ENCODE data around the gene VSIG10L.

Gene VSIG10L

GRCh38 chr19:51337861-51338562 lies 3.9 kb downstream of the VSIG10L start:
- DNase-seq = no peak

- no peak for DNase-seq
Observed at GRCh38 chr19:51337141-51337860, 4.6 kb downstream of the VSIG10L start.

- no peak for DNase-seq
Observed at GRCh38 chr19:51333836-51334460, 8.0 kb downstream of the VSIG10L start.

- no peak for DNase-seq
Observed at GRCh38 chr19:51331716-51332115, 10.2 kb downstream of the VSIG10L start.

GRCh38 chr19:51331193-51331592 lies 10.7 kb downstream of the VSIG10L start:
- no peak for DNase-seq

GRCh38 chr19:51330366-51330765 lies 11.6 kb downstream of the VSIG10L start:
- no peak for DNase-seq

- no peak for DNase-seq
Observed at GRCh38 chr19:51329411-51329810, 12.5 kb downstream of the VSIG10L start.

- no peak for DNase-seq
Observed at GRCh38 chr19:51327066-51328001, 14.6 kb downstream of the VSIG10L start.

- DNase-seq = no peak
Observed at GRCh38 chr19:51326216-51327065, 15.5 kb downstream of the VSIG10L start.

- DNase-seq = no peak
Observed at GRCh38 chr19:51325161-51325976, 16.6 kb downstream of the VSIG10L start.

GRCh38 chr19:51324167-51324481 lies 17.8 kb downstream of the VSIG10L start:
- no peak for DNase-seq

GRCh38 chr19:51323481-51324166 lies 18.3 kb downstream of the VSIG10L start:
- DNase-seq = no peak

- no peak for DNase-seq
Observed at GRCh38 chr19:51321799-51322198, 20.1 kb downstream of the VSIG10L start.

GRCh38 chr19:51320280-51320657 lies 21.7 kb downstream of the VSIG10L start:
- no peak for DNase-seq

- no peak for DNase-seq
Observed at GRCh38 chr19:51319649-51320279, 22.2 kb downstream of the VSIG10L start.

- no peak for DNase-seq
Observed at GRCh38 chr19:51318687-51319648, 23.0 kb downstream of the VSIG10L start.

- DNase-seq = no peak
Observed at GRCh38 chr19:51317968-51318367, 24.0 kb downstream of the VSIG10L start.

GRCh38 chr19:51317376-51317775 lies 24.6 kb downstream of the VSIG10L start:
- no peak for DNase-seq

- no peak for DNase-seq
Observed at GRCh38 chr19:51316688-51317087, 25.3 kb downstream of the VSIG10L start.
